Measurements from ENCODE around the gene HECW1.

The HECW1 gene

GRCh38 chr7:43441231-43442130 lies 329.0 kb downstream of the HECW1 start:
- FAIRE-seq = no peak

- FAIRE-seq = no peak
Observed at GRCh38 chr7:43443381-43443780, 330.9 kb downstream of the HECW1 start.

GRCh38 chr7:43444711-43445578 lies 332.5 kb downstream of the HECW1 start:
- no peak for FAIRE-seq

- no peak for FAIRE-seq
Observed at GRCh38 chr7:43449577-43449976, 337.1 kb downstream of the HECW1 start.

- FAIRE-seq = no peak
Observed at GRCh38 chr7:43450894-43451293, 338.4 kb downstream of the HECW1 start.

GRCh38 chr7:43454936-43455518 lies 342.6 kb downstream of the HECW1 start:
- no peak for FAIRE-seq

GRCh38 chr7:43456200-43456599 lies 343.8 kb downstream of the HECW1 start:
- no peak for FAIRE-seq

- FAIRE-seq = no peak
Observed at GRCh38 chr7:43458330-43459018, 346.0 kb downstream of the HECW1 start.

GRCh38 chr7:43459019-43459337 lies 346.5 kb downstream of the HECW1 start:
- no peak for FAIRE-seq

- no peak for FAIRE-seq
Observed at GRCh38 chr7:43460733-43461348, 348.4 kb downstream of the HECW1 start.

GRCh38 chr7:43461349-43462024 lies 349.0 kb downstream of the HECW1 start:
- no peak for FAIRE-seq

- no peak for FAIRE-seq
Observed at GRCh38 chr7:43462836-43463235, 350.4 kb downstream of the HECW1 start.

GRCh38 chr7:43463401-43463980 lies 351.0 kb downstream of the HECW1 start:
- FAIRE-seq = no peak

GRCh38 chr7:43465581-43466554 lies 353.4 kb downstream of the HECW1 start:
- FAIRE-seq = no peak

GRCh38 chr7:43467406-43467805 lies 355.0 kb downstream of the HECW1 start:
- no peak for FAIRE-seq

GRCh38 chr7:43467846-43468245 lies 355.4 kb downstream of the HECW1 start:
- no peak for FAIRE-seq

GRCh38 chr7:43469051-43469450 lies 356.6 kb downstream of the HECW1 start:
- FAIRE-seq = no peak

GRCh38 chr7:43470110-43470509 lies 357.7 kb downstream of the HECW1 start:
- no peak for FAIRE-seq

- FAIRE-seq = no peak
Observed at GRCh38 chr7:43475983-43476382, 363.5 kb downstream of the HECW1 start.

- FAIRE-seq = no peak
Observed at GRCh38 chr7:43476896-43477295, 364.4 kb downstream of the HECW1 start.
